ENCODE measurements around the gene PRRT1B.

The PRRT1B gene

GRCh38 chr9:131590907-131591844 is 45.9 kb downstream of the PRRT1B start:
- peak; percentile 90 for TF ChIP-seq CTCF (IDR thresholded peaks at IDR 0.05; ENCODE audit: low read depth, low read length, missing control alignments)
- H3K4me3 ChIP-seq (ENCODE audit: low read depth, low read length) = no peak overlapping the region
- H3K27me3 ChIP-seq (replicated peaks) = no peaks in the 10 kb centered on the region
- DNase-seq = peak; percentile 61
- in situ Hi-C loops (cut with HindIII; ENCODE audit: low pct_ligation_motif_present, low sequenced_read_pairs) = no loop called here
- no peaks in the 10 kb centered on the region for H3K36me3 ChIP-seq (replicated peaks)
- no peak overlapping the region for H3K27ac ChIP-seq

DNA sequence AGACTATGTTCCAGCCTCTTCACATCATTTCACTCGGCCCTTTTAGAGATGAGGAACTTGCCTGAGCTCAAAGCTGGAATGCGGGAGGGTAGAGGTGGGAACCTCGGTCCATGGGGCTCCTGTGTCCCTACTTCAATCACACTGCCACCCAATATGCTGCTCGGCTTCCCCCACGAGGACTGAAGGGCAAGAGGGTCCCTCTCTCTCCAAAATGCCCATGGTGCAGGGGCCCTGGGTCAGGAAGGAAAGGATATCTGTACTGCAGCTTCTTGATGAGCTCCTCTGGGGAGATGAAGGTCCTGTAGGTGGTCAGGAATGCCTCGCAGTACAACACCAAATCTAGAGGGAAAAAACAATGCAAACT is 46.5 kb downstream of the PRRT1B start:
- H3K36me3 ChIP-seq (replicated peaks) = no peaks in the 10 kb centered on the region
- no peak overlapping the region for H3K4me3 ChIP-seq (ENCODE audit: low read depth, low read length)
- DNase-seq = no peak
- no peak overlapping the region for H3K27ac ChIP-seq
- in situ Hi-C loops (cut with HindIII; ENCODE audit: low pct_ligation_motif_present, low sequenced_read_pairs) = no loop called here
- TF ChIP-seq CTCF (IDR thresholded peaks at IDR 0.05; ENCODE audit: low read depth, low read length, missing control alignments) = no peak
- H3K27me3 ChIP-seq (replicated peaks) = no peaks in the 10 kb centered on the region

DNA sequence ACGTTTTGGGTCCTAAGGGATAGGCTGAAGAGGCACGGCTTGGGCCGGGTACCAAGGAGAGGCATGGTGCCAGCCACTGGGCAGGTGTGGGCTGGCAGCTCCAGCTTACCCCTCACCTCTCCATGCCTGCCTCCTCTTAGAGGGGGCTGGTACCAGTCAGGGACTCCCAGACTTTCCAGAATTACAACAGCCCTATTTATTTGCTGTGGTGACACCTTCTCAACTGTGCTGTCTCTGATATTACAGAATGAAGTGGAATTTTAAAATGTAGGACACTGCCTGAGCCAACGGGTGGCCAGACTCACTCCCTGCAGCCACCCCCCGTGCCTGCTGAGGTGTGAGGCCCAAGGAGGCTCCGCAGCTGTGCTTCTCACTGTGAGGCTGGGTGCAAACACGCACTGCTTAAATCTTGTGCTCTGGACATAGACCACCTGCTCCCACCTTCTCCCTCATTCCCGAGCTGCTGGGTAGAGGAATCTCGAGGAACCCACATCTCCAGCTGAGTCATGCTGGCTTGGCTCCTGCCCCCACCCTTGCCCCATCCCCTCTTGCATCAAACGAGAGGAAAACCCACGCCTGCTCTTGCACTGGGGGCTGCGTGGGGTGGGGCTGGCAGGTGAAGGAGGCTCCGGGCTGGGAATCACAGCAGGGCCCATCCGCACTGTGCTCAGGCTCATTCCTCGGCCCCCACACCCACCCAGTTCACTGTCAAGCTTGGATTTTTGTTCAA is 47.9 kb downstream of the PRRT1B start:
- Histone ChIP-seq H3K27me3 (replicated peaks) (no peaks in the 10 kb centered on the region), H3K27ac (no peak overlapping the region), H3K4me3 (ENCODE audit: low read depth, low read length) (no peak overlapping the region), H3K36me3 (replicated peaks) (peaks cover 9% of the 10 kb centered on the region)
- in situ Hi-C loops (cut with HindIII; ENCODE audit: low pct_ligation_motif_present, low sequenced_read_pairs) = no loop called here
- no peak for TF ChIP-seq CTCF (IDR thresholded peaks at IDR 0.05; ENCODE audit: low read depth, low read length, missing control alignments)
- no peak for DNase-seq

GRCh38 chr9:131593936-131594665 is 48.8 kb downstream of the PRRT1B start:
- TF ChIP-seq CTCF (IDR thresholded peaks at IDR 0.05; ENCODE audit: low read depth, low read length, missing control alignments) = no peak
- DNase-seq = no peak
- Histone ChIP-seq H3K36me3 (replicated peaks) (peaks cover 10% of the 10 kb centered on the region), H3K4me3 (ENCODE audit: low read depth, low read length) (no peak overlapping the region), H3K27ac (no peak overlapping the region), H3K27me3 (replicated peaks) (no peaks in the 10 kb centered on the region)
- in situ Hi-C loops (cut with HindIII; ENCODE audit: low pct_ligation_motif_present, low sequenced_read_pairs) = no loop called here

DNA sequence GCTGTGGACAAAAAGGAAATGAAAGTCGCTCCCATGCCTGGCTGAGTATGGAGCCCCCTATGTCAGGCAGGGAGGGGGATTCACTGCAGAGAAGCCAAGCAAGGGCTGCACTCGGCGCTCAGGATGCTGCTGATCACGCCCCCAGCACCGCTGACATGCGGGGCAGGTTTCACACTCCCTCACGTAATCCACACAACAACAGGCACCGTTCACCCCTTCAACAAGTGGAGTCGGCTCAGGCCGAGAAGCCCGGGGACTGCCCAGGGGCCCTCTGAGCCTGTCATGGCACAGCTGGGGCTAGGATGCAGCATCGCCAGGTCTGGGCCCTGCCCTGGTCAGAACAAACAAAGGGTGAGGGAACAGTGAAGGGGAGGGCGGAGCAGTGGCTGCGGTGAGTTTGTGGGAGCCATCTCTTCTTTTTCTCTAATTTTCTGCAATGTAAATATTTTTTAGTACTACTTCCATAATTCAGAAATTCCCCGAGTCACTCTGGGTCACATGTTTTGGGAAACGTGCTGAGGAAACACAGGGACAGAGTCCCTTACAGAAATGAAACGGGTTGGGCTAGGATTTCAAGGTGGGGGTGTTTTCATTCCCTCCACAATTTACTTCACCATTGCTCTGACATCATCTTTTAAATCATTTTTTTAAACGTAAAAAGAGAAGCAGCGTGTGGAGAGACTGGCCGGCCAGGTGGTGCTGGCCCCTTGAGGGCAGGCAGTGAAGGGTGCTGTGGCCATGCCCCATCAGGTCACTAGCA is 49.8 kb downstream of the PRRT1B start:
- Histone ChIP-seq H3K27ac (no peak overlapping the region), H3K27me3 (replicated peaks) (no peaks in the 10 kb centered on the region), H3K36me3 (replicated peaks) (peaks cover 10% of the 10 kb centered on the region), H3K4me3 (ENCODE audit: low read depth, low read length) (no peak overlapping the region)
- no peak for DNase-seq
- in situ Hi-C loops (cut with HindIII; ENCODE audit: low pct_ligation_motif_present, low sequenced_read_pairs) = no loop called here
- no peak for TF ChIP-seq CTCF (IDR thresholded peaks at IDR 0.05; ENCODE audit: low read depth, low read length, missing control alignments)

All from brain microvascular endothelial cell (primary cell).